ENCODE measurements around the gene PAK6. TPM values are rescaled to one million over a fixed set of nuclear protein-coding genes. Genes with fewer than 3 reads are reported as not detected.

Gene PAK6
- total and polyA plus RNA-seq, 9 of the 15 experiments (the other 6 are each of a cell fraction or from before 2014, with no cell fraction given), result 0.03 to 0.74 (median 0.16) TPM; not detected in 2

DNA sequence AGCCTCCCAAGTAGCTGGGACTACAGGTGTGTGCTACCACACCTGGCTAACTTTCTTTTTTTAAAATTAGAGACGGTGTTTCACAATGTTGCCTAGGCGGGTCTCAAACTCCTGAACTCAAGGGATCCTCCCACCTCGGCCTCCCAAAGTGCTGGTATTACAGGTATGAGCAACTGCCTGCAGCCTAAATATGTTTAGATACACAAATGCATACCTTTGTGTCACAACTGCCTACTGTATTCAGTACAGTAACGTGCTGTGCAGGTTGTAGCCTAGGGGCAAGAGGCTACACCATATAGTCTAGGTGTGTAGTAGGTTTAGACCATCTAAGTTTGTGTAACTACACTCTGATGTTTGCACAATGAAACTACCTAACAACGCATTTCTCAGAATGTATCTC lies 9.5 kb upstream of the PAK6 start (continued):
- TF ChIP-seq GABPB2 (CRISPR knock-in tag; conservative IDR thresholded peaks at IDR 0.05), result no peak
- TF ChIP-seq, protein P1, sequence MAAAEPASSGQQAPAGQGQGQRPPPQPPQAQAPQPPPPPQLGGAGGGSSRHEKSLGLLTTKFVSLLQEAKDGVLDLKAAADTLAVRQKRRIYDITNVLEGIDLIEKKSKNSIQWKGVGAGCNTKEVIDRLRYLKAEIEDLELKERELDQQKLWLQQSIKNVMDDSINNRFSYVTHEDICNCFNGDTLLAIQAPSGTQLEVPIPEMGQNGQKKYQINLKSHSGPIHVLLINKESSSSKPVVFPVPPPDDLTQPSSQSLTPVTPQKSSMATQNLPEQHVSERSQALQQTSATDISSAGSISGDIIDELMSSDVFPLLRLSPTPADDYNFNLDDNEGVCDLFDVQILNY (CRISPR knock-in tag; IDR thresholded peaks at IDR 0.05), result no peak

DNA sequence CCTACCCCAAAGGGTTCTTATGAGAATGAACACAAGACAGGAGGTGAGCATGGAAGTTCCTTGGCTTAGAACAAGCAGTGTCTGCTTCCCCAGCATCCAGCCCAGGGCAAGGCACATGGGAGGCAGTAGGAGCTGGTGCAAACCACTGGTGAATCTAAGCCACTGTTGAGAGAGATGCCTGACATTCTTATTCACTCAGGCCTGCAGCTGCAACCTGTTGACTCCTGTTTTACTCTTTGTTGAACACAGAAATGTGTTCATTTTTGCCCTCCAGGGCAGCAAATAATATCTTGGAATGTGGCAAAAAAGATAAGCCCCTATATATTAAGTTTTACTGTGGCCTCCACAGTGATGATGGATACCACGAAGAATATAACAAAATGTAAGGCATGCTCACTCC lies 8.9 kb upstream of the PAK6 start:
- FAIRE-seq, result no peak
- ChIA-PET POLR2A (interaction anchor here (1.3 kb wide), 1 partner anchor 14 kb away, joined by 4 read pairs; no protein-coding TSS in a partner anchor), CTCF (ENCODE audit: low intra/inter-chr PET ratio) (no interaction called here)
- Histone ChIP-seq H3K79me2 (ENCODE audit: control insufficient read depth, insufficient read depth, low read length) (no peaks in the 10 kb centered on the region), H2AFZ (ENCODE audit: low read depth, low read length) (no peak overlapping the region), H3K9ac (ENCODE audit: insufficient read depth in 1 of 2, low read depth in 2 of 2, low read length in 2 of 2) (no peak overlapping the region), H3K4me2 (ENCODE audit: insufficient read depth, low read length) (no peak overlapping the region), H3K9me3 (replicated peaks; ENCODE audit: control insufficient read depth, insufficient read depth, low read depth, low read length) (no peaks in the 10 kb centered on the region), H4K20me1 (replicated peaks; ENCODE audit: control insufficient read depth, insufficient read depth, low read length) (0 out of 2 replicates have a peak, but pooled peaks cover under 1% of the 10 kb centered on the region), H3K27me3 (ENCODE audit: control insufficient read depth in 2 of 2, insufficient read depth in 2 of 2, low read length in 2 of 2) (no peaks in the 10 kb centered on the region), H3K36me3 (ENCODE audit: control insufficient read depth, insufficient read depth, low read length) (peaks cover 48% of the 10 kb centered on the region; the same call in 2 of the 3 replicates), H3K9me1 (ENCODE audit: control insufficient read depth, insufficient read depth, low read length) (no peaks in the 10 kb centered on the region), H3K27ac (ENCODE audit: extremely low read depth, low read depth, low read length) (no peak overlapping the region), H3K4me3 (no peak overlapping the region), H3K4me1 (replicated peaks in 1 of 2; ENCODE audit: control insufficient read depth in 2 of 2, insufficient read depth in 2 of 2, low read length in 2 of 2) (peaks cover 8 to 15% of the 10 kb centered on the region in 2 experiments)
- intact Hi-C loops (cut with micrococcal nuclease) (loop anchor here (5.0 kb wide), 1 partner anchor 42 kb away; no protein-coding TSS in a partner anchor), in situ Hi-C loops (cut with MboI) (no loop called here)
- no peak for DNase-seq (ENCODE audit: extremely low read depth in 1 of 4, low spot score in 3 of 4)
- WGBS (ENCODE audit: insufficient coverage, low coverage, missing lambda C conversion rate), result 87% methylated on average over 1 of the region's 1 CpG
- TF ChIP-seq MAFG (tag; conservative IDR thresholded peaks at IDR 0.05) (no peak), ZEB2 (IDR thresholded peaks at IDR 0.05) (no peak), GABPA (tag; conservative IDR thresholded peaks at IDR 0.05; ENCODE audit: low read depth) (no peak), ZC3H4 (CRISPR knock-in tag; IDR thresholded peaks at IDR 0.05; ENCODE audit: borderline replicate concordance) (no peak), ZKSCAN3 (CRISPR knock-in tag; IDR thresholded peaks at IDR 0.05) (no peak), PPARD (CRISPR knock-in tag; IDR thresholded peaks at IDR 0.05) (no peak), RAD51 (IDR thresholded peaks at IDR 0.05; ENCODE audit: borderline replicate concordance, low read depth) (no peak)
- TF ChIP-seq, protein P2, sequence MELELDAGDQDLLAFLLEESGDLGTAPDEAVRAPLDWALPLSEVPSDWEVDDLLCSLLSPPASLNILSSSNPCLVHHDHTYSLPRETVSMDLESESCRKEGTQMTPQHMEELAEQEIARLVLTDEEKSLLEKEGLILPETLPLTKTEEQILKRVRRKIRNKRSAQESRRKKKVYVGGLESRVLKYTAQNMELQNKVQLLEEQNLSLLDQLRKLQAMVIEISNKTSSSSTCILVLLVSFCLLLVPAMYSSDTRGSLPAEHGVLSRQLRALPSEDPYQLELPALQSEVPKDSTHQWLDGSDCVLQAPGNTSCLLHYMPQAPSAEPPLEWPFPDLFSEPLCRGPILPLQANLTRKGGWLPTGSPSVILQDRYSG (tag; conservative IDR thresholded peaks at IDR 0.05; ENCODE audit: low read depth), result no peak
- TF ChIP-seq, protein P3, sequence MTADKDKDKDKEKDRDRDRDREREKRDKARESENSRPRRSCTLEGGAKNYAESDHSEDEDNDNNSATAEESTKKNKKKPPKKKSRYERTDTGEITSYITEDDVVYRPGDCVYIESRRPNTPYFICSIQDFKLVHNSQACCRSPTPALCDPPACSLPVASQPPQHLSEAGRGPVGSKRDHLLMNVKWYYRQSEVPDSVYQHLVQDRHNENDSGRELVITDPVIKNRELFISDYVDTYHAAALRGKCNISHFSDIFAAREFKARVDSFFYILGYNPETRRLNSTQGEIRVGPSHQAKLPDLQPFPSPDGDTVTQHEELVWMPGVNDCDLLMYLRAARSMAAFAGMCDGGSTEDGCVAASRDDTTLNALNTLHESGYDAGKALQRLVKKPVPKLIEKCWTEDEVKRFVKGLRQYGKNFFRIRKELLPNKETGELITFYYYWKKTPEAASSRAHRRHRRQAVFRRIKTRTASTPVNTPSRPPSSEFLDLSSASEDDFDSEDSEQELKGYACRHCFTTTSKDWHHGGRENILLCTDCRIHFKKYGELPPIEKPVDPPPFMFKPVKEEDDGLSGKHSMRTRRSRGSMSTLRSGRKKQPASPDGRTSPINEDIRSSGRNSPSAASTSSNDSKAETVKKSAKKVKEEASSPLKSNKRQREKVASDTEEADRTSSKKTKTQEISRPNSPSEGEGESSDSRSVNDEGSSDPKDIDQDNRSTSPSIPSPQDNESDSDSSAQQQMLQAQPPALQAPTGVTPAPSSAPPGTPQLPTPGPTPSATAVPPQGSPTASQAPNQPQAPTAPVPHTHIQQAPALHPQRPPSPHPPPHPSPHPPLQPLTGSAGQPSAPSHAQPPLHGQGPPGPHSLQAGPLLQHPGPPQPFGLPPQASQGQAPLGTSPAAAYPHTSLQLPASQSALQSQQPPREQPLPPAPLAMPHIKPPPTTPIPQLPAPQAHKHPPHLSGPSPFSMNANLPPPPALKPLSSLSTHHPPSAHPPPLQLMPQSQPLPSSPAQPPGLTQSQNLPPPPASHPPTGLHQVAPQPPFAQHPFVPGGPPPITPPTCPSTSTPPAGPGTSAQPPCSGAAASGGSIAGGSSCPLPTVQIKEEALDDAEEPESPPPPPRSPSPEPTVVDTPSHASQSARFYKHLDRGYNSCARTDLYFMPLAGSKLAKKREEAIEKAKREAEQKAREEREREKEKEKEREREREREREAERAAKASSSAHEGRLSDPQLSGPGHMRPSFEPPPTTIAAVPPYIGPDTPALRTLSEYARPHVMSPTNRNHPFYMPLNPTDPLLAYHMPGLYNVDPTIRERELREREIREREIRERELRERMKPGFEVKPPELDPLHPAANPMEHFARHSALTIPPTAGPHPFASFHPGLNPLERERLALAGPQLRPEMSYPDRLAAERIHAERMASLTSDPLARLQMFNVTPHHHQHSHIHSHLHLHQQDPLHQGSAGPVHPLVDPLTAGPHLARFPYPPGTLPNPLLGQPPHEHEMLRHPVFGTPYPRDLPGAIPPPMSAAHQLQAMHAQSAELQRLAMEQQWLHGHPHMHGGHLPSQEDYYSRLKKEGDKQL (CRISPR knock-in tag; IDR thresholded peaks at IDR 0.05; ENCODE audit: borderline replicate concordance), result no peak
- no TSS peak for BruUV-seq (replicated peaks)
- ATAC-seq, result no peak

Data from K562 (cell line).